Raji (cell line): ENCODE measurements around the gene COL3A1.

Experiments
- POLR2A ChIP-seq: IDR thresholded peaks from 2 replicates; pipeline ENCODE4 v1.6.1; 2011; ENCODE audit warnings: low read depth, low read length, control low read depth; ENCODE audit not compliant: insufficient read depth

Gene COL3A1

GRCh38 chr2:188966728-188967440 lies 7.3 kb upstream of the COL3A1 start:
- TF ChIP-seq POLR2A, result no peak

- no peak for TF ChIP-seq POLR2A
These were observed 4.9 kb upstream of the COL3A1 start for GRCh38 chr2:188969236-188969635.

DNA sequence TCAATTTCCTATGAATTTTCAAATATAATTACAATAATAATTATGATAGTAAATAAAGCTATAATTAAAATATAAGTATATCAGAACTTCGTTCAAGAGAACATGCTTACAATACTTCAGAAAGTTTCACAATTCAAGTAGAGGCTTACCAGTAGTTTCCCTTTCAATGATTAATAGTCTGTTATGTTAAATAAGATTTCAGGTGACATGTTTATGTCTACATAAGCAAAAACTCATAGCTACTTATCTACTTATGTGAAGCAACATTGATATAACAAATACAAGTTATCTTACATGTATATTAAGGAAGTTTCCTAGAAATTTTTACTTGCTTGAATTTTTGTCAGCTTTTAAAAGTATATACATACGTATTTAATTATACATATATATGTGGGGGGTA lies 4.5 kb upstream of the COL3A1 start:
- TF ChIP-seq POLR2A, result no peak

GRCh38 chr2:188970211-188970610 lies 4.0 kb upstream of the COL3A1 start:
- no peak for TF ChIP-seq POLR2A

GRCh38 chr2:188971432-188971861 lies 2.7 kb upstream of the COL3A1 start:
- no peak for TF ChIP-seq POLR2A

DNA sequence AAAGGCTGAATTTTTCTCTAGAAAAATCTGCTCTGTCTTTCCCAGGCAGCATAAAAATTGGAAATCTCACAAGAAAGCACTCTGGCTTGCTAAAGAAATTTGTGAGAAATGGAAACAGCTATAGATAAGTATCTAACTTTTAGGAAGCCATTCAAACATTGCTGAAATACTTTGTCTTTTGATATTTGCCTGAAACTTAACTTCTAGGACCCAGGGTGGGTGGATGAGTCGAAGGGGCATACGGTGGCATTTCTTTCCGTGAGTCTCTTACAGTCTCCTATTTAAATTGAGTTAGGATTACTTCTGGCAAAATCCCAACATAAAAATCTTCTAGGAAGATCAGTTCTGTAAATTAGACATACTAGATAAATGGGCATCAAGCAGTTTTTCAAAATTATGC lies 532 bp upstream of the COL3A1 start:
- TF ChIP-seq POLR2A, result no peak

GRCh38 chr2:188975497-188976102 lies 1.4 kb downstream of the COL3A1 start:
- TF ChIP-seq POLR2A, result no peak

- TF ChIP-seq POLR2A, result no peak
These were observed 2.5 kb downstream of the COL3A1 start for GRCh38 chr2:188976545-188977268.

DNA sequence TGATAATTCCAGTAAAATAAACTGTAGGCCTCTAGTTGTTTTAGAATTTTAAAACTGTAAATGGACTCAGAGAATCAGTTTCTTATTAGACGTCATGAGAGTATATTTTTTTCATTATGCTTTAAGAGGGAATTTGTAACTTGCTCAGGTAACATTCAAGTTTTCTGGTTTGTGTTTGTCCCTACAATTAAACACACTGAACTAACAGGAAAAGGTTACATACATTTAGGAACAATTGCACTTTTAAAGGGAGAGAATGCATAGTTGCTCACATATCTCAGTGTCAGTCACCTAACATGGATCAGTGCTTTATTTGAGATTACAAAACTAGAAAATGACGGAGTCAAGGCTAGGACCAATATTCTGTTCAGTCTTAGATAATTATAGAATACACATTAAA lies 3.1 kb downstream of the COL3A1 start:
- no peak for TF ChIP-seq POLR2A

DNA sequence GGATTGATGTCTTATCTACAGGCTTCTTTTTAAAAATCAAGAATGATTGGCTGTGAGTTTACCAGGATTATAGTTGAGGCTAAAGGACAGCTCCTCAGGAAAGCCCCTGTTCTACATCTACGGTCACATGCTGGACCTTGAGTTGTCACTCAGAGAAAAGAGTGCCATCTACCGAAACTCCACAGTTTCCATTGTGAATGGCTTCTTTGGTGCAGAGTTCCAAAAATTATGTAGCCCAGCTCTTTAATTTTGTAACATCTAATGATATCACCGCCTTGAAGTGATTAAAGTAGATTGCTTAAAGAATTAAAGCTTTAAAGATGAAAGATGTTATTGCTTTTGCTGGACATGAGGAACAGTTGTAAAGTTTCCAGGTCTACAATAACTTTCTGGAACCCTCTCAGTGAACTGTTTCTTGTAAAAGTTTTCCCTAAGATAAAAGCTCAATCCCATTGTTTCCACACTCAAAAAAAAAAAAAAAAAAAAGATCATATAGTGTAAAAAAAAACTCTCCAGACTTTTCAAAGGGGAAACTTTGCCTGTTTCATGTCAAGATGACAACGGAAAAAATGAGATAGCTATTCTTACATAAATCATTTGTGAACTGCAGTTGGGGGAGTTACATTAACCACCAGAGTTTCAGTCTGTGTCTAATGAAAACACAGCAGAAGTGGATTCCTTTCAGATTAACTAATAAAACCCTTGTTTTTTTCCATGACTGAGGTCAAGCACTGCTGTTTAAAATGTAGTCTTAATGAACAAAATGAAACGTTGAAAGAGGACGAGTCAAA lies 4.3 kb downstream of the COL3A1 start:
- no peak for TF ChIP-seq POLR2A

- TF ChIP-seq POLR2A, result no peak
These were observed 5.3 kb downstream of the COL3A1 start for GRCh38 chr2:188979187-188980114.

DNA sequence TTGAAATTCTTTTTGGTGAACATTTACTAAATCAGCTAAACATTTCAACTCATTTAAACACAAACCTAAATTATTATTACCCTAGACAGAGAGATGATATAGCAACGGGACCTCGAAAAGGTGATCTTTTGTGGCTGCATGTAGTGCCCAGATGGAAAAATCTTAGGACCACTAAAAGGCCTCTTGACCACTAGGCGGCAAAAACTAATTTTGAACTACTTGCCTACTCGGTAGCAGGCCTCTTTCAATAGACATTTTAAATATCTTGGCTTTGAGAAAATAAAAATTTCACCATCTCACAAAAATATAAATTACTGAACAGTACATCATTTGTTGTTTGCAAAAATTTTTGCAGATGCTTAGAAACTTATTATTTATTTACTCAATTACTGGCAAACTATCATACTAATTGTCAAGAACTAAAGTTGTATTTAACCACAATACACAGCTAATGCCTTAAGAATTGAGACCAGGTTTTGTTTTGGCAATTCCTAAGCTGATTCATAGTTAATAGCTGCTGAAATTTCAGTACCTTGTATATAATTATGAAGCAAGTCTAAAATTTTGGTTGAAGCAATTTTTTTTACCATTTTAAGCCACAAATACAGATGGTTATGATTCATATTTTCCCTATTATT lies 9.4 kb downstream of the COL3A1 start:
- no peak for TF ChIP-seq POLR2A

DNA sequence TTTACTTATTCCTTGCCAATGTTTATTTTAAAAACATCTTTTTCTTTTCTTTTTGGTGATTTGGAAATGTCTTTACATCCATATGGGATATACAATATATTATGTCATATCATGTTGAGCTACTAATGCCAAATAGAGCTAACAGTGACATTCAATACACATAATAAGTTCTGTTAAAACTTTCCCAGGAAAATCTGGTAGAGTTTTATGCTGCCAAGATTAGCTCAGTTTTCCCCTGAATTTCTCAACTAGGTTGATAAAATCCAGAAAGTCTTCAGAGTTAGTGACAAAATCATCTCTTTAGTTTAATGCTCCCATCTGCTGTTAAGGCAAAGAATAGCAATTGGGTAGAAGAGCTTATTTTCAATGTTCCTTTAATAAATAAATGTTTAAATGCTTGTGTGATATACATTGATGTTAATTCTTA lies 9.9 kb downstream of the COL3A1 start:
- TF ChIP-seq POLR2A, result no peak

- no peak for TF ChIP-seq POLR2A
These were observed 10.5 kb downstream of the COL3A1 start for GRCh38 chr2:188984680-188985079.

GRCh38 chr2:188986839-188987238 lies 12.7 kb downstream of the COL3A1 start:
- TF ChIP-seq POLR2A, result no peak
